ENCODE results near the gene SRGAP3.

DNA sequence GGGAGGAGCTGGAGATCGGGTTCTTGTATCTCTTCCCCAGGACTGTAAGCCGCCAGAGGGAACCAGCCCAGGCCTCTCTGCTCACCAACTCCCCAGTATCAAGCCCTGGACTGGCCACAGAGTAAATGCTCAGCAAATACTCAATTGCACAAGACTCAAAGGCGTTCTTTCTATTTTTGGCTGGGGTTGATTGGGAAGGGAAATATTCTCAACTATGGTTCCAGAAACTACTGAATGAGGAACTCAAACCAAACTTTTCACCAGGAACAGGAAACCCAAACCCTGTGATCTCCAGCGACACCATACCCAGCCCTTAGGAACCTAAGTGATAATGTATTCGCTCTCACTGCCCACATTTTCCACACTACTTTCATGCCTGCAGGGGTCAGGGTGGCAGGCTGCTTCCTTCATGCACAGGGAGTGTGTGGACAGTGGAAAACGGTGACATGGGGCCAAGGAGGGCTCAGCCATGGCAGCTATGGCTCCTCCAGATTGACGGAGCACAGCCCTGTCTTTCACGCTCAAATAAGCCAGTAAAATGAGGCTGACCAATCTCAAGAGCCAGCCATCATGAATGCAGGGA is 161.5 kb downstream of the SRGAP3 start:
- no peak for TF ChIP-seq POLR2A (IDR thresholded peaks at IDR 0.05)
- TF ChIP-seq, protein P1, sequence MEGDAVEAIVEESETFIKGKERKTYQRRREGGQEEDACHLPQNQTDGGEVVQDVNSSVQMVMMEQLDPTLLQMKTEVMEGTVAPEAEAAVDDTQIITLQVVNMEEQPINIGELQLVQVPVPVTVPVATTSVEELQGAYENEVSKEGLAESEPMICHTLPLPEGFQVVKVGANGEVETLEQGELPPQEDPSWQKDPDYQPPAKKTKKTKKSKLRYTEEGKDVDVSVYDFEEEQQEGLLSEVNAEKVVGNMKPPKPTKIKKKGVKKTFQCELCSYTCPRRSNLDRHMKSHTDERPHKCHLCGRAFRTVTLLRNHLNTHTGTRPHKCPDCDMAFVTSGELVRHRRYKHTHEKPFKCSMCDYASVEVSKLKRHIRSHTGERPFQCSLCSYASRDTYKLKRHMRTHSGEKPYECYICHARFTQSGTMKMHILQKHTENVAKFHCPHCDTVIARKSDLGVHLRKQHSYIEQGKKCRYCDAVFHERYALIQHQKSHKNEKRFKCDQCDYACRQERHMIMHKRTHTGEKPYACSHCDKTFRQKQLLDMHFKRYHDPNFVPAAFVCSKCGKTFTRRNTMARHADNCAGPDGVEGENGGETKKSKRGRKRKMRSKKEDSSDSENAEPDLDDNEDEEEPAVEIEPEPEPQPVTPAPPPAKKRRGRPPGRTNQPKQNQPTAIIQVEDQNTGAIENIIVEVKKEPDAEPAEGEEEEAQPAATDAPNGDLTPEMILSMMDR (IDR thresholded peaks at IDR 0.05), result no peak

All from testis (tissue), 2 donors.